ENCODE measurements around the gene PGD. TPM values are rescaled to one million over a fixed set of nuclear protein-coding genes. Genes with fewer than 3 reads are reported as not detected.

PGD gene
- total RNA-seq, 2 donors from 2014 or later = 115 to 124 TPM

GRCh38 chr1:10399444-10399941 is 629 bp downstream of the PGD start:
- peak overlapping the region; percentile 76 for H3K4me3 ChIP-seq
- intact Hi-C loops (cut with DNase I) = no loop called here
- peaks cover 11% of the 10 kb centered on the region for H3K4me1 ChIP-seq
- peak overlapping the region; percentile 85 for H3K27ac ChIP-seq
- peaks cover 15% of the 10 kb centered on the region for H3K36me3 ChIP-seq
- no peaks in the 10 kb centered on the region for H3K27me3 ChIP-seq
- no peak for TF ChIP-seq CTCF (IDR thresholded peaks at IDR 0.05)
- DNase-seq = no peak
- no peaks in the 10 kb centered on the region for H3K9me3 ChIP-seq
- peak overlapping the region; percentile 77 to 78 for H3K9ac ChIP-seq (ENCODE audit: low read depth in 2 of 2, low read length in 2 of 2)

GRCh38 chr1:10400013-10400412 is 1.1 kb downstream of the PGD start:
- no peak for DNase-seq
- no peak for TF ChIP-seq CTCF (IDR thresholded peaks at IDR 0.05)
- peak overlapping the region; percentile 9 for H3K27ac ChIP-seq

GRCh38 chr1:10401281-10401680 is 2.4 kb downstream of the PGD start:
- Histone ChIP-seq H3K27ac (no peak overlapping the region), H3K4me3 (no peak overlapping the region), H3K9ac (ENCODE audit: low read depth in 2 of 2, low read length in 2 of 2) (no peak overlapping the region), H3K9me3 (no peaks in the 10 kb centered on the region), H3K4me1 (peaks cover 11% of the 10 kb centered on the region), H3K36me3 (peaks cover 20% of the 10 kb centered on the region), H3K27me3 (no peaks in the 10 kb centered on the region)
- intact Hi-C loops (cut with DNase I) = no loop called here
- no peak for DNase-seq
- no peak for TF ChIP-seq CTCF (IDR thresholded peaks at IDR 0.05)

More at GRCh38 chr1:10400013-10400412, 1.1 kb downstream of the PGD start:
- Histone ChIP-seq H3K36me3 (peaks cover 20% of the 10 kb centered on the region), H3K4me1 (peaks cover 11% of the 10 kb centered on the region), H3K9me3 (no peaks in the 10 kb centered on the region), H3K9ac (ENCODE audit: low read depth in 2 of 2, low read length in 2 of 2) (peak overlapping the region in 1 of 2 donors; percentile 78), H3K27me3 (no peaks in the 10 kb centered on the region), H3K4me3 (peak overlapping the region; percentile 76)
- intact Hi-C loops (cut with DNase I) = no loop called here

GRCh38 chr1:10402729-10403274 is 3.9 kb downstream of the PGD start:
- Histone ChIP-seq H3K27ac (no peak overlapping the region), H3K4me1 (peaks cover 11% of the 10 kb centered on the region), H3K4me3 (no peak overlapping the region), H3K36me3 (peaks cover 20% of the 10 kb centered on the region), H3K9ac (ENCODE audit: low read depth in 2 of 2, low read length in 2 of 2) (no peak overlapping the region), H3K27me3 (no peaks in the 10 kb centered on the region), H3K9me3 (no peaks in the 10 kb centered on the region)
- no peak for DNase-seq
- intact Hi-C loops (cut with DNase I) = no loop called here
- TF ChIP-seq CTCF (IDR thresholded peaks at IDR 0.05) = no peak

- Histone ChIP-seq H3K4me3 (no peak overlapping the region), H3K27ac (no peak overlapping the region), H3K9me3 (no peaks in the 10 kb centered on the region), H3K27me3 (no peaks in the 10 kb centered on the region), H3K9ac (ENCODE audit: low read depth in 2 of 2, low read length in 2 of 2) (no peak overlapping the region), H3K36me3 (peaks cover 37% of the 10 kb centered on the region), H3K4me1 (no peaks in the 10 kb centered on the region)
- intact Hi-C loops (cut with DNase I) = no loop called here
- no peak for DNase-seq
- TF ChIP-seq CTCF (IDR thresholded peaks at IDR 0.05) = no peak
These were observed 8.3 kb downstream of the PGD start for GRCh38 chr1:10407201-10407600.
